Kidney capillary endothelial cell (primary cell): ENCODE data around the gene NRARP.
"Not testable (repeated sequence)": the region's sequence is repeated elsewhere in the genome, so short reads cannot be mapped to it uniquely, and the experiment has no call there.

Experiments
- DNase-seq: peaks from one replicate; pipeline ENCODE4 v3.0.0-alpha.2; 2018; ENCODE audit warnings: low spot score

The NRARP gene, protein sequence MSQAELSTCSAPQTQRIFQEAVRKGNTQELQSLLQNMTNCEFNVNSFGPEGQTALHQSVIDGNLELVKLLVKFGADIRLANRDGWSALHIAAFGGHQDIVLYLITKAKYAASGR

DNA sequence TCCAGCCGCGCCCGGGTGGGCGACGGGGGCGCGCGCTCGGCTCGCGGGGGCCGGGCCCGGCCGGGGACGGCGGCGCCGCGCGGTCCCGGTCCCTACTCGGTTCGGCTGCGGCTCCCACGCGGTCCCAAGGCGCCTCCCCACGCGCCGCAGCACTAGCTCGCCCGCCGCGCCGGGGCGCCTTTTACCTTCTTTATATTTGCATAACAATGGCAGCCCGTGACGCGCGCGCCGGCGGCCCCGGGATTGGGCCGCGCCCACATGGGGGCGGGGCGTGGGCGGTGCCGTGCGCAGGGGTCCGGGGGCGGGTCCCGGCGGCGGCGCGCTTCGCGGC lies at the start of gene NRARP:
NRARP (minus strand) TSS at position 154 of the 331 bp plus-strand sequence. CDS start 343 bp downstream, outside the sequence.
- DNase-seq, result no peak

DNA sequence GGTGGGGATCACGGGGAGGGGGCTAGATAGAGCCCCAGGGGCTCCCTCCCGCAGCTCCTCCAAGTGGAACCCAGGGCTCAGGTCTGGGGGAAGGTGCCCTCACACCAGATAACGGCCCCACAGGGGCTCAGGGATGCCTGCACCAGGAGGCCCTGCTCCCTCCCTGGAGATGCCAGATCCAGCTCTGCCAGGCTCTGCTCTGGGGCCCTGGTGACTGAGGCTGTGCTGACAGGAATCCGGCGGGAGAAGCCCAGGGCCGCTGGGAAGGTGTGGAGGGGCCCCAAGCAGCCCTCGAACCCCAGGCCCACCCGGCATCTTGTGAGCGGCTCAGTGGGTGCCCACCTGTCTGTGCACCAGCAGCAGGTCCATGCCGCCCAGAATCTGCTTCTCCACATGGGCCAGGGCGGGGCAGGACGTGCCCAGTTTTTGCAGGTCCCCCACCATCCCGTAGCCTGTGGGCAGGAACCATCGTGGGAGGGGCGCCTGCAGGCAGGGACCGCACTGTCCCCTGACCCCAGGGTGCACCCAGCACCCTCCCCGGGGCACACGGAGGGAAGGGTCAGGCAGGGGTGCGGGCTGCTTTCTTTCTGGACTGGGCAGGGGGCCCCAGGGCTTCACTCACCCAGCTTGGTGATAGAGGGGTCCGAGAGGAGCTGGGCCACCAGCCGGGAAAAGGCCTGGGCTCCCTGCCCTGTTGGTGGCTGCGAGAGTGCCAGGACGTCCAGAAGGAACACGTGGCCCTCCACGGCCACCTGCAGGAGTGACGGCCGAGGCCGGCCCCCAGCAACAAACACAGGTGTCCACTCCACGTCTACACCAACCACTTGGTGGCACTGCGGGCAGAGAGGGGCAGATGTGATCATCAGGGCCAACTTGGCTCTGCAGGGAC lies 48.9 kb upstream of the NRARP start:
- no peak for DNase-seq

DNA sequence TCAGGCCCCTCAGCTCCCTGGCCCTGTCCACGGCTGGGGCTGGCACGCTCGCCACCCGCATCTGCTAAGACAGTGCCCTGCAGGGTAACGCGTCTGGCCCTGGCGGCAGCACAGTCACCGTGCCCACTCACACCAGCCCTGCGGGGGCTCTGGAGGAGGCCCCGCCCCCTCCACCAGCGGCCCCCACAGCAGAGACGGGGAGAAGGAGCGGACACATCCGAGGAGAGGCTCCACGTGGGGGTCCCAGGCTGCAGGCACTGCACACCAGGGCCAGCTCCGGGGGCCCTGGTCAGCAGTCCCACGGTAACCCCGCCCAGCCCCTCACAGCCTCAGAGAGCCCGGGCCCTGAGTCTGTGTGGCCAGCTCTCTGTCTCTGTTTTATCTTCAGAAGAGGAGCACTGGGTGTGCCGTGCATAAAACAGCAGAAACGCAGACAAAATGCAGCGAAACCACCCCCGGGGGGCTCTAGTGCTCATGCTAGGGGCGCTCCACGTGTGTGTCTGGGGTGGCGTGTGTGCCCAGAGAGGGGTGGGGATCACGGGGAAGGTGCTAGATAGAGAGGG lies 47.5 kb upstream of the NRARP start:
- no peak for DNase-seq

DNA sequence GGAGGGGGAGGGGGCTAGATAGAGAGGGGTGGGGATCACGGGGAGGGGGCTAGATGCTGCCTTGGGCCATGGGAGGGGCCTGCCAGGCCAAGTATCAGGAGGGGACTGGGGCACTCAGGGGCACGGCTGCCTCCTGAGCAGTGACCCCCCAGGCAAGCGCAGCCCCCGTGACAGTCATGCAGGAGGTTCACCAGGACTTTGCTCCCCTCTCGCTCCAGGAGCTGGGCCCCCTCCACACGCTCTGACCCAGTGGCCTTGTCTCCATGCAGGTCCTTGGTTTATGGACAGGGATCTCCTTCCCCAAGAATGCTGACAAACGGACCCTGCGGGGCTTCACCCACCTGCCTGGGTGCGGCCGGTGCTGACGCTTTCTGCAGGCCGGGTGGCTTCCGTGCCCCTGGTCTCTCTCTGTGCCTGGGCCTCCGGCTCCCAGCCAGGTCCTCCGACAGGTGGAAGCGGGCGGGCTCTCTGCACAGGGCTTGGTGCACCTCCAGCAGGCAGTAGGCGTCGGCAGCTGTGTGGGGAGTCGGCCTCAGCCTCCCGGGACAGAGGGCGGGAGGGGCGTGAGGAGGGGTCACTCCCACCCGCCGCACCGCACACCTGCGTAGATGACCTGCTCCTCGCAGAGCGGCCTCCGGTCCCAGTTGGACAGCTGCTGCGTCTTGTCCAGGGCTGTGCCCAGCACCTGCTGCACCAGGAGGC lies 46.8 kb upstream of the NRARP start:
- no peak for DNase-seq

DNA sequence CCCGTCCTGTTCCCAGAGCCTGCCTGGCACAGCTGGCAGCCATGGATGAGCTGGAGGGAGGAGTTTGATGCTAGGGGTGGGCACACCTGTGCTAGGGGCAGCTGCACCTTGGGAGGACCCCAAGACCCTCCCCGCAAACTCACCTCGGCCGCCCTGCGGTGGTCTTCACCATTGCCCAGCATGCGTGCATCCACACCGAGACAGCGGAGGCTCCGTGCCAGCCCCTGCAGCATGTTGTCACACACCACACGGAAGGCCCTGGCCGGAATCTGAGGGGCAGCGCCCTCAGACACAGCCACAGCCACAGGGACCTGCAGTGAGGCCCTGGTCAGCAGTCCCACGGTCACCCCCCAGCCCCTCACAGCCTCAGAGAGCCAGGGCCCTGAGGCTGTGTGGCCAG lies 45.9 kb upstream of the NRARP start:
- no peak for DNase-seq

DNA sequence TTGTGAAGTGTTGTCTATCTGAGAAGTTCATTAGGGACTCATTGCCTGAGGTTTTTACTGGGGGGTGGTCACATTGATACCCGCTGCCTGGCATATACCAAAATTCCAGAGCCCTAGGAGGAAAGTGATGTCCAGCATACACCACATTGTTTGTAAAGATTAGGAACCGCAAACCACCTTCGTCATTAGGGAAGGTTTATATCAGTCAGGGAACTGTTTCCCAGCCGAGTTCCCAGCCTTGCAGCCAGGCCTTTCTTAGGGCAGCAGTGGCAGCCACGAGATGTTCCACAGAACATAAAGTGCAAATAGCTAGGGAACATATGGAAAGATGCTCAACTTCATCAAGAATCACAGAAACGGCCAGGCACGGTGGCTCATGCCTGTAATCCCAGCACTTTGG lies 40.4 kb upstream of the NRARP start:
- DNase-seq, result no peak

DNA sequence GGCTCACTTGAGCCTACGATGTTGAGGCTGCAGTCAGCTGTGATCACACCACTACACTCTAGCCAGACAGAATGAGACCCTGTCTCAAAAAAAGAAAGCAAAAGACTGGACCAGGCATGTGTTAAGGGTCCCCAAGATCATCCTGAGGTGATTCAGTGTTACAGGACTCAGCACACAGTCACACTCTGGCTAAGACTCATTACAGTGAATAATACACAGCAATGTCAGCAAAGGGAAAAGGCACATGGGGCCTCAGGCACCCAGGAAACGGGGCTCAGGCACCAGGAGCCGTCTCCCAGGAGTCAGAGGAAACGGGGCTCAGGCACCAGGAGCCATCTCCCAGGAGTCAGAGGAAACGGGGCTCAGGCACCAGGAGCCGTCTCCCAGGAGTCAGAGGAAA lies 39.2 kb upstream of the NRARP start:
- no peak for DNase-seq

DNA sequence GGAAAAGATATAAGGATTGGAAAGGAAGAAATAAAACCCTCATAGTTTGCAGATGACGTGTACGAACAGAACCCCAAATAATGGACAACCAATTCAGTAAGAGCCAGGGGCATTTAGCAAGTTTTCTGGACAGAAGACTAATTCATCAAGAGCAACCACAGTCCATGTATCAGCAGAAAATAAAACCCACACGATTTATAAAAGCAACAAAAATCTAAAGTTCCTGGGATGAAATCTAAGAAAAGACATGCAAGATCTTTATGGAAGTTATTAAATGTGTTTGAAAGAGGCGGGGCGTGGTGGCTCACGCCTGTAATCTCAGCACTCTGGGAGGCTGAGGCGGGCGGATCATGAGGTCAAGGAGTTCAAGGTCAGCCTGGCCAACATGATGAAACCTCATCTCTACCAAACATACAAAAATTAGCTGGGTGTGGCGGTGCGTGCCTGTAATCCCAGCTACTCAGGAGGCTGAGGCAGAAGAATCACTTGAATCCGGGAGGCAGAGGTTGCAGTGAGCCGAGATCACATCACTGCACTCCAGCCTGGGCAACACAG lies 37.9 kb upstream of the NRARP start:
- DNase-seq, result not testable (repeated sequence)

DNA sequence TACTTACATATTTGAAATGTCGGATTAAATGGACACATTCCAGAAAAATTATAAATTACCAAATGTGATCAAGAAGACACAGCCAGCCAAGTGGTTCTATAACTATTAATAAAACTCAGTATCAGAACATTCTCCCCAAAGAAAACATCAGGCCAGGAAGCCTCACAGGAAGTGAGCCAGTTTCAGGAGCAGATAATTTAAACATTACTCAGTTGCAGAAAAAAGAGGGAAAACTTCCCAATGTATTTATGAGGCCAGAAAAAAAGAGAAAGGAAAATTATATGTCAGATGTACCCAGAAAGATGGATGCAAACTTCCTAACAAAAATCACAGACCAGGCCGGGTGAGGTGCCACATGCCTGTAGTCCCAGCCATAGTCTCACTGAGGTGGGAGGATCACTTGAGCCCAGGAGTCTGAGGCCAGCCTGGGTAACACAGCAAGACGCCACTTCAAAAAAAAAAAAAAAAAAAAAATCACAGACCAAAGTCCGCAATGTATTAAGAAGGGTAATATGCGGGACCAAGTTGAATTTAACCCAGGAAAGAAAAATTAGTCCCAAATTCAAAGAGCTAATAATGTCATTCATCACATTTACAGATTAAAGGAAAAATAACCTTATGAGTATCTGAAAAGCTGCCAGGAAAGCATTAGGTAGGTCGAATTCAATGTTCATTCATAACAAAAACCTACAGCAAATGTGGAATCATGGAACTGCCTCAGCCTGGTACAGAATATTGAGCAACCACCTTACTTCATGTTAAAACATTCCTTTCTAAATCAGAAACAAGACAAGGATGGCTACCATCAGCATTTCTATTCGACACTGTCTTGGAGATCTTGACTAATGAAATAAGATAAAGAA lies 37.2 kb upstream of the NRARP start:
- peak; percentile 68 for DNase-seq

DNA sequence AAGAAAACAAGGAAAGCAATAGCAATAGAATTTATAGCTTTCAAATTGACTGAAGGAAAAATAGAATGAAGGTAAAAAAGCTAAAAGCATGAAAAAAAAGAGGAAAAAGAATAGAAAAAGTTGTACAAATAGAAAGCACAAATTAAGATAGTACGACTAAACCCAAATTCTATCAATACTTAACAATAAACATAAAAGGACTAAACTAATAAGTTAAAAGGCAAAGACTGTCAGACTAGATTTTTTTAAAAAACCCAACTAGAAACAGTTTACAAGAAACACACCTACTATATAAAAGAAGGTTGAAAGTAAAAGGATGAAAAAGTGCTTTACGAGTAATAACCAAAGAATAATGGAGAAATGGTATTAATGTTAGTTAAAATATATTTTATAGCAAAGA lies 34.7 kb upstream of the NRARP start:
- no peak for DNase-seq

DNA sequence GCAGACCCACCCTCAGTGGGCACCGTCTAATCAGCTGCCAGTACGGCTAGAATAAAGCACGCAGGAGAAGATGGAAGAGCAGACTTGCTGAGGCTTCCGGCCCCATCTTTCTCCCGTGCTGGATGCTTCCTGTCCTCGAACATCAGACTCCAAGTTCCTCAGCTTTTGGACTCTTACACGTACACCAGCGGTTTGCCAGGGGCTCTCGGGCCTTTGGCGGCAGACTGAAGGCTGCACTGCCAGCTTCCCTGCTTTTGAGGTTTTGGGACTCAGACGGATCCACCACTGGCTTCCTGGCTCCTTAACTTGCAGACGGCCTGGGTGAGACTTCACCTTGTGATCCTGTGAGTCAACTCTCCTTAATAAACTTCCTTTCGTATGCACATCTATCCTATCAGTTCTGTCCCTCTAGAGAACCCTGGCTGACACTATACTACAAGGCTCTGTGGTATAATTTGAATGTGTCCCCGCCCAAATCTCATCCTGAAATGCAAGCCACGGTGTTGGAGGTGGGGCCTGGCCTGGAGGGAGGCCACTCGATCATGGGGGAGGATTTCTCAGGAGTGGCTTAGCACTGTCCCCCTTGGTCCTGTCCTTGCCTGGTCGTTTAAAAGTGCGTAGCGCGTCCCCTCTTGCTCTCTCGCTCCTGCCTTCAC lies 31.1 kb upstream of the NRARP start:
- DNase-seq, result peak; percentile 47

DNA sequence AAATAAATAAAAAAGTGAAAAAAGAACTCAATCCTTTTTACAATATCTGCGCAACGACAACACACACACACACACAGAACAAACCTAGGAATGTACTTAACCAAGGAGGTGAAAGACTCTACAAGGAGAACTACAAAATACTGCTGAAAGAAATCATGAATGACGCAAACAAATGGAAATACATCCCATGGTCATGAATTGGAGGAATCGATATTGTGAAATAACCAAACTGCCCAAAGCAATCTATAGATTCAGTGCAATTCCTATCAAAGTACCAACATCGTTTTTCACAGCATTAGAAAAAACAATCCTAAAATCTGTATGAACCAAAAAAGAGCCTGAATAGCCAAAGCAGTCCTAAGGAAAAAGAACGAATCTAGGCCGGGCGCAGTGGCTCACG lies 29.9 kb upstream of the NRARP start:
- DNase-seq, result no peak

DNA sequence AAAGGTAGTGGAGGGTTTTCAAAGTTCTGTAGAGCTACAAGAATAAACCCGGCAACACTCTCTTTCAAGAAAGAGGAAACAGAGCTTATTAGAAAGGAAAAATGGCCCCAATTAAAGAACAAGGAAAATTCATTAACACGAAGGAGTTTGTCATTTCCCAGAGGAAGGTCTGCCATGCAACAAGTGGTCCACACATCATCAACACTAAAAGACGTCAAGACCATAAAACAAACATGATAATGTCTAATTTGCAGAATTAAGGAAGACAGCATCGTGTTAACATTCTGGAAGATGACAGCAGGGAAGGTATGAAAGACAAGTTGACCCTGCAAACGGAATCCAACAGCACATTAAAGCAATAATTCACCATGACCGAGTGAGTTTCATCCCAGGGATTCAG lies 28.6 kb upstream of the NRARP start:
- DNase-seq, result no peak

DNA sequence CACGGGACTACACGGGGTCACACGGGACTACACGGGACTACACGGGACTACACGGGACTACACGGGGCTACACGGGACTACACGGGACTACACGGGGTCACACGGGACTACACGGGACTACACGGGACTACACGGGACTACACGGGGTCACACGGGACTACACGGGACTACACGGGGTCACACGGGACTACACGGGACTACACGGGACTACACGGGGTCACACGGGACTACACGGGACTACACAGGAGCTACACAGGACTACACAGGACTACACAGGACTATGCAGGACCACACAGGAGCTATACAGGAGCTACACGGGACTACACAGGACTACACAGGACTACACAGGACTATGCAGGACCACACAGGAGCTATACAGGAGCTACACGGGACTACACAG lies 27.5 kb upstream of the NRARP start:
- DNase-seq, result not testable (repeated sequence)

DNA sequence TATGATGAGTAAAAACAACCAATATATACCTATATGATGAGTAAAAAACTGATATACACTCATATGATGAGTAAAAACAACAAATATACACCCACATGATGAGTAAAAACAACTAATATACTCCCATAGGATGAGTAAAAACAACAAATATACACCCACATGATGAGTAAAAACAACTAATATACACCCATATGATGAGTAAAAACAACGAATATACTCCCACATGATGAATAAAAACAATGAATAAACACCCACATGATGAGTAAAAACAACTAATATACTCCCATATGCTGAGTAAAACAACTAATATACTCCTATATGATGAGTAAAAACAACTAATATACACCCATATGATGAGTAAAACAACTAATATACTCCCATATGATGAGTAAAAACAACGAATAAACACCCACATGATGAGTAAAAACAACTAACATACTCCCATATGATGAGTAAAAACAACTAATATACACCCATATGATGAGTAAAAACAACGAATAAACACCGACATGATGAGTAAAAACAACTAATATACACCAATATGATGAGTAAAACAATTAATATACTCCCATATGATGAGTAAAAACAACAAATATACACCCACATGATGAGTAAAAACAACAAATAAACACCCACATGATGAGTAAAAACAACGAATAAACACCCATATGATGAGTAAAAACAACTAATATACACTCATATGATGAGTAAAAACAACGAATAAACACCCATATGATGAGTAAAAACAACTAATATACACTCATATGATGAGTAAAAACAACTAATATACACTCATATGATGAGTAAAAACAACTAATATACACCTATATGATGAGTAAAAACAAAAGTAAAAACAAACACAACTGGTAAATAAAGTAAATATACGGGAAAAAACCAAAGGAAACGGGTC lies 25.8 kb upstream of the NRARP start:
- DNase-seq, result not testable (repeated sequence)

DNA sequence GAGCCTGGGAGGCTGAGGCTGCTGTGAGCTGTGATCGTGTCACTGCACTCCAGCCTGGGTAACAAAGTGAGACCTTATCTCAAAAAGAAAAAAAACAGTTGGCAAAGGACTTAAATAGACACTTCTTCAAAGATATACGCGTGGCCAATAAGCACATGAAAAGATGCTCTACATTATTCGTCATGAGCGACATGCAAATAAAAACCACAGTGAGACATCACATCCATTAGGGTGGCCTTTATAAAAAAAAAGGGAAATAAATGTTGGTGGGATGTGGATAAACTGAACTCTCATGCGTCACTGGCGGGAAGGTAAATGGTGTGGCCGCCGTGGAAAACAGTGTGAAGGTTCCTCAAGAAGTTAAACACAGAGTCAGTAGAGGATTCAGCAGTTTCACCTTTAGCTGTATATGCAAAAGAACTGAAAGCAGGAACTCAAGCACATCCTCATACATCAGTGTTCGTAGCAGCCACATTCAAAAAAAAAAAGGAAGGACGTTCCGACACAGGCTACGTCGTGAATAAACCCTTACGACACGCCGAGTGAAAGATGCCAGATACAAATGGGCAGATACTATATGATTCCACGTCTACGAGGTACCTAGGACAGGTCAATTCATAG lies 24.5 kb upstream of the NRARP start:
- DNase-seq, result no peak

DNA sequence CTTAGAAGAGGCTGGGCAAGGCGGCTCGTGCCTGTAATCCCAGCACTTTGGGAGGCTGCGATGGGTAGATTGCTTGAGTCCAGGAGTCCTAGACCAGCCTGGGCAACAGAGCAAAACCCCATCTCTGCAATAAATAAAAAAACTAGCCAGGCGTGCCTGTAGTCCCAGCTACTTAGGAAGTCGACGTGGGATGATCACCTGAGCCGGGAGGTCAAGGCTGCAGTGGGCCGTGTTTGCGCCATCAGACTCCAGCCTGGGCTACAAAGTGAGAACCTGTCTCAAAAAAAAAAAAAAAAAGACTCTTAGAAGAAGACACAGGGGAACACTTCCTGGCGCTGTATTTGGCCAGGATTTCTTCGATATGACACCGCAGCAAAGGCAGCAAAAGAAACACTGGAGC lies 23.7 kb upstream of the NRARP start:
- no peak for DNase-seq

DNA sequence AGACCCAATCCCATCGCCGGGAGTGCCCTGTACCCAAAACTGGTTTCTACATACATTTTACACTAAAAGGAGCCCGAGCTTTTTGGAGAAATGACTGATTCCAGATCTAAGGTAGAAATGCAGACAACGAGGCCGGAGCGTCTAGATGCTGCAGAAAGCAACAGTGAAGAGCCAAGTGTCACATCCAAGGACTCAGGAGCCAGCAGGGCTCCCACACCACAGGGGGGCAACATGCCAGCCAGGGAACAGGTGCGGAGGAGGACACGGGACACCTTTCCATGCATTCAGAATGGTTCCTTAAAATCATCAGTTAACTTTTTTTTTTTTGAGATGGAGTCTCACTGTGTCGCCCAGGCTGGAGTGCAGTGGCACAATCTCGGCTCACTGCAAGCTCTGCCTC lies 23.1 kb upstream of the NRARP start:
- no peak for DNase-seq

DNA sequence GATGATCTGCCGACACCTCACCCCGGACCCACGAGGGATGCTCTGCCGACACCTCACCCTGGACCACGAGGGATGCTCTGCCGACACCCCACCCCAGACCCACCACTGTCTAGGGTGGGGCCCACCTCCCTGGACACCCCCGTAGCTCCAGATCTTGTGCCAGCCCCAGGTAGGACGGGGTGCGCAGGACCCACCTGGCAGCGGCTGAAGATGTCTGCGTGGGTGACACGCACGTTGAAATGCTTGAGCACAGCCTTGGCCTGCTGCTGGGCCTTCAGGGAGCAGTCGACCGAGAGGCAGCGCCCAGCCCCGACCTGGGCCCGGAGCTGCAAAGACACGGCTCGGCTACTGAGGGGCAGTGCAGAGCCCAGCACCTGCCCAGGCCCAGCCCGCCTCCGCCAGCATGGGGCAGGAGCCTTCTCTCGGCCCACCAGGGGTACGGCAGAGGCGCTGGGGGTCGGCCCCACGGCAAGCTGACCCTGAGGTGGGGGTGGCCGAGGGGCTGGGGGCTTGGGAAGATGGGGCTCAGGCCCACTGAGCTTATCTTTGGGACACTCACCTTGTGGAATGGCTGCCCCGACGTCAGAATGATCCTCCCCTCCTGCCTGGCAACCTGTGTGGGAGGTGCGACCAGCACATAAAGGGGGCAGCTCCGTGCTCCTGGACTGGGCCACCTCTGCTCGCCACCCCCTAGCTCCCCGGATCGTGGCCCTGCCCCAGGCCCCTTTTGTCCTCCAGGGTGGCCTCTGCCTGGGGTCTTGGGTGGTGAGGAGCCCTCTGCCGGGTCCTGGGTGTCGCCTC lies 21.7 kb upstream of the NRARP start:
- no peak for DNase-seq
